Stomach (tissue), 9 donors: ENCODE measurements around the gene EIF1B. TPM values are rescaled to one million over a fixed set of nuclear protein-coding genes. Genes with fewer than 3 reads are reported as not detected.
A peak's percentile ranks its signal among the peaks of the same experiment; 100 is the strongest.

Source experiments
- DNase-seq, 2 donors: peaks; one replicate each; pipeline versions ENCODE4 v3.0.0 to v3.0.0-alpha.2; 2013 to 2019
- H3K27ac ChIP-seq, 5 donors: fragments of 200-600 bp in 4 of 5; sonication (generic) in 4 of 5; one replicate each; pipeline ENCODE4 v1.5.1; 2013 to 2019; ENCODE audit warnings: mild to moderate bottlenecking in 1 of 5, moderate library complexity in 1 of 5
- H3K27me3 ChIP-seq, 3 donors: fragments of 200-600 bp; sonication (generic); one replicate each; pipeline ENCODE4 v1.5.1; 2017 to 2019; ENCODE audit warnings: mixed run types in 1 of 3
- H3K36me3 ChIP-seq, 4 donors: fragments of 200-600 bp; sonication (generic); 1 replicate in 3 of 4; 2 replicates in 1 of 4; pipeline ENCODE4 v1.5.1; 2016 to 2019
- H3K4me1 ChIP-seq, 4 donors: fragments of 200-600 bp; sonication (generic); one replicate each; pipeline ENCODE4 v1.5.1; 2016 to 2019
- H3K4me3 ChIP-seq, 4 donors: fragments of 200-600 bp; sonication (generic) in 3 of 4; one replicate each; pipeline ENCODE4 v1.5.1; 2016 to 2019; ENCODE audit warnings: mild to moderate bottlenecking in 1 of 4
- H3K9me3 ChIP-seq, 4 donors: fragments of 200-600 bp; sonication (generic); one replicate each; pipeline ENCODE4 v1.5.1; 2016 to 2019
- CTCF ChIP-seq, 7 experiments: fragments of 450-650 bp in 4 of 7; fragments of 200-600 bp in 3 of 7; sonication (generic) in 3 of 7; IDR thresholded peaks; one replicate each; pipeline ENCODE4 v1.5.1; 2016 to 2019; ENCODE audit warnings: antibody characterized with exemption in 7 of 7, control low read depth in 2 of 7, mild to moderate bottlenecking in 1 of 7
- EP300 ChIP-seq: sonication (generic); formaldehyde crosslinking; IDR thresholded peaks from one replicate; pipeline ENCODE4 v1.6.1; 2017; ENCODE audit warnings: antibody characterized with exemption
- POLR2A ChIP-seq, 4 donors: fragments of 450-650 bp; IDR thresholded peaks; one replicate each; pipeline ENCODE4 v1.6.1; 2016; ENCODE audit warnings: antibody characterized with exemption in 4 of 4, control low read depth in 2 of 4, mild to moderate bottlenecking in 1 of 4, moderate library complexity in 1 of 4
- POLR2AphosphoS5 ChIP-seq, 3 donors: sonication (generic); formaldehyde crosslinking; IDR thresholded peaks; one replicate each; pipeline ENCODE4 v1.6.1; 2016; ENCODE audit warnings: antibody characterized with exemption in 3 of 3
- WGBS, 5 donors: extraction: QIAGEN DNeasy Blood & Tissue Kit in 3 of 5; methylation state at CpG; one replicate each; pipeline versions ENCODE4 v1.1.5 to v1.1.7; 2013 to 2018; 5-methylcytosine and 5-hydroxymethylcytosine counted together
- intact Hi-C: fragments of 100-400 bp; cut with DNase I; formaldehyde crosslinking; loops from one replicate; pipeline ENCODE4 v1.15.1; 2023; ENCODE audit warnings: low total_unique reads
- polyA plus RNA-seq, 3 donors: library from polyadenylated mRNA; stranded (reverse); fragments of 200-250 nt; gene quantifications; one replicate each; pipeline ENCODE4 v1.2.3, GENCODE V29; 2013
- total RNA-seq, 5 donors: library from RNA; depleted of rRNA; stranded (reverse); fragments of >200 nt; gene quantifications; one replicate each; pipeline versions ENCODE4 v1.1.0 to v1.2.3, GENCODE V29; 2014 to 2016
- donor health status: healthy with polysubstance abuse.
- donor health status: Bipolar disorder and iron deficiency.
- donor health status: healthy.

The EIF1B gene
- total and polyA plus RNA-seq, 8 donors, result 2.6 to 76.8 (median 39.8) TPM

GRCh38 chr3:40265181-40265580 is 44.3 kb upstream of the EIF1B start:
- DNase-seq, result no peak
- intact Hi-C loops, result no loop called here

GRCh38 chr3:40267937-40268724 is 41.4 kb upstream of the EIF1B start:
- Histone ChIP-seq H3K36me3 (no peaks in the 10 kb centered on the region), H3K4me3 (no peak overlapping the region), H3K4me1 (no peaks in the 10 kb centered on the region), H3K9me3 (no peaks in the 10 kb centered on the region), H3K27ac (no peak overlapping the region), H3K27me3 (no peaks in the 10 kb centered on the region)
- peak in 1 of 2 donors; percentile 4 for DNase-seq
- intact Hi-C loops, result no loop called here
- TF ChIP-seq POLR2A (IDR thresholded peaks at IDR 0.05) (no peak), CTCF (IDR thresholded peaks at IDR 0.05) (no peak), POLR2AphosphoS5 (IDR thresholded peaks at IDR 0.05) (no peak), EP300 (no peak)
- WGBS, 5 donors, result 38 to 55% (median 51%) methylated on average over 4 of the region's 4 CpGs

More at GRCh38 chr3:40265181-40265580, 44.3 kb upstream of the EIF1B start:
- no peak overlapping the region for H3K27ac ChIP-seq
- no peak overlapping the region for H3K4me3 ChIP-seq
- H3K4me1 ChIP-seq, result no peaks in the 10 kb centered on the region
- TF ChIP-seq EP300 (no peak), CTCF (IDR thresholded peaks at IDR 0.05) (no peak), POLR2AphosphoS5 (IDR thresholded peaks at IDR 0.05) (no peak), POLR2A (IDR thresholded peaks at IDR 0.05) (no peak)
- H3K9me3 ChIP-seq, result no peaks in the 10 kb centered on the region
- no peaks in the 10 kb centered on the region for H3K36me3 ChIP-seq
- no peaks in the 10 kb centered on the region for H3K27me3 ChIP-seq

GRCh38 chr3:40268802-40269524 is 40.5 kb upstream of the EIF1B start:
- Histone ChIP-seq H3K4me1 (no peaks in the 10 kb centered on the region), H3K27ac (no peak overlapping the region), H3K36me3 (no peaks in the 10 kb centered on the region), H3K9me3 (no peaks in the 10 kb centered on the region), H3K4me3 (no peak overlapping the region), H3K27me3 (no peaks in the 10 kb centered on the region)
- intact Hi-C loops, result no loop called here
- no peak for TF ChIP-seq POLR2A (IDR thresholded peaks at IDR 0.05)
- no peak for TF ChIP-seq EP300
- TF ChIP-seq POLR2AphosphoS5 (IDR thresholded peaks at IDR 0.05), result no peak
- no peak for TF ChIP-seq CTCF (IDR thresholded peaks at IDR 0.05)
- no peak for DNase-seq
- WGBS, 5 donors, result 83 to 97% (median 93%) methylated on average over 2 of the region's 2 CpGs

GRCh38 chr3:40278791-40279190 is 30.7 kb upstream of the EIF1B start:
- 0 to 2% (median 0%) methylated on average over 1 of the region's 1 CpG for WGBS, 5 donors
- TF ChIP-seq CTCF (IDR thresholded peaks at IDR 0.05), result no peak
- TF ChIP-seq POLR2AphosphoS5 (IDR thresholded peaks at IDR 0.05), result no peak
- no peak for TF ChIP-seq POLR2A (IDR thresholded peaks at IDR 0.05)
- no peak for TF ChIP-seq EP300
- no peak for DNase-seq

More at GRCh38 chr3:40278791-40279190, 30.7 kb upstream of the EIF1B start:
- no peaks in the 10 kb centered on the region for H3K4me1 ChIP-seq
- no peaks in the 10 kb centered on the region for H3K27me3 ChIP-seq
- intact Hi-C loops, result no loop called here
- no peak overlapping the region for H3K27ac ChIP-seq
- H3K36me3 ChIP-seq, result no peaks in the 10 kb centered on the region
- H3K4me3 ChIP-seq, result no peak overlapping the region
- no peaks in the 10 kb centered on the region for H3K9me3 ChIP-seq
